BLaER1 treated with 17β-estradiol and CSF1 and Interleukin-3, amounts not matched to agents 10 nM and 100 nM (cell line): ENCODE measurements around the gene TMPRSS4.
"Not testable (repeated sequence)": the region's sequence is repeated elsewhere in the genome, so short reads cannot be mapped to it uniquely, and the experiment has no call there.

Experiments
- H3K27ac ChIP-seq, 11 experiments: shearing (Covaris generic); formaldehyde crosslinking; 2 replicates each; pipeline ENCODE4 v1.8.1; 2022
- H3K27me3 ChIP-seq, 11 experiments: shearing (Covaris generic); formaldehyde crosslinking; 2 replicates each; pipeline ENCODE4 v1.8.1; 2022
- H3K36me3 ChIP-seq, 11 experiments: shearing (Covaris generic); formaldehyde crosslinking; 2 replicates each; pipeline ENCODE4 v1.8.1; 2022
- H3K4me1 ChIP-seq, 10 experiments: shearing (Covaris generic); formaldehyde crosslinking; 2 replicates each; pipeline ENCODE4 v1.8.1; 2022
- H3K4me2 ChIP-seq, 11 experiments: shearing (Covaris generic); formaldehyde crosslinking; 2 replicates each; pipeline ENCODE4 v1.8.1; 2022
- H3K4me3 ChIP-seq, 10 experiments: shearing (Covaris generic); formaldehyde crosslinking; 2 replicates each; pipeline ENCODE4 v1.8.1; 2022
- H3K9ac ChIP-seq, 11 experiments: shearing (Covaris generic); formaldehyde crosslinking; 2 replicates each; pipeline ENCODE4 v1.8.1; 2022
- H3K9me3 ChIP-seq, 11 experiments: shearing (Covaris generic); formaldehyde crosslinking; replicated peaks in 1 of 11; 2 replicates each; pipeline ENCODE4 v1.8.1; 2022
- H4K20me1 ChIP-seq, 11 experiments: shearing (Covaris generic); formaldehyde crosslinking; 2 replicates each; pipeline ENCODE4 v1.8.1; 2022
- Cebpa-rat ChIP-seq, 11 experiments: shearing (Covaris generic); IDR thresholded peaks; 2 replicates each; pipeline ENCODE4 v1.8.1; 2022

The TMPRSS4 gene

GRCh38 chr11:118060081-118060661 is 16.7 kb upstream of the TMPRSS4 start:
- H3K27me3 ChIP-seq = no peaks in the 10 kb centered on the region
- peaks cover 0 to 20% (median 0%) of the 10 kb centered on the region in 10 experiments; a peak in 5 of 20 replicates for H3K4me1 ChIP-seq
- H3K9ac ChIP-seq = no peak overlapping the region
- TF ChIP-seq Cebpa-rat (IDR thresholded peaks at IDR 0.05) = no peak
- no peaks in the 10 kb centered on the region for H3K9me3 ChIP-seq
- no peak overlapping the region for H3K27ac ChIP-seq
- no peaks in the 10 kb centered on the region for H4K20me1 ChIP-seq
- no peaks in the 10 kb centered on the region for H3K36me3 ChIP-seq
- H3K4me2 ChIP-seq = peak overlapping the region in 2 of 11 experiments; percentile 67 to 68; a peak in 2 of 22 replicates
- no peak overlapping the region for H3K4me3 ChIP-seq

DNA sequence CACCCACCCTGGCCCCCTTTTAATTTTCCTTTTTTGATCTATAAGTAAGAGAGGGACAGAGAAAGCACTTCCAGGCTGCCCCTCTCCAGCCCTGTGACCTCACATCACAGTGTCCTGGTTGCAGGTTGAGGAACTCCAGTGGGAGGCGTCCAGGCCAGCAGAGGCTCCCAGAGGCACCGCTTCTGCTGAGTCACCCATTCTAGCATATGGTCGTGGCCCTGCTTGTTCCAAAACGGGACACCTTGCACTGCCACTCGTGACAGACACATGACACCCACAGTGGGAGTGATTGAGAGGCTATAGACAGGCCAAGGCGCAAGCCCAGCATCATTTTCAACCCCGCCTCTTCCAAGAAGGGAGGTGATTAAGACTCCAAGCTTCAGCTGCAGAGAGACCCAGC is 16.0 kb upstream of the TMPRSS4 start:
- H3K36me3 ChIP-seq = no peaks in the 10 kb centered on the region
- peak overlapping the region in 2 of 11 experiments; percentile 67 to 68; a peak in 4 of 22 replicates for H3K4me2 ChIP-seq
- no peak for TF ChIP-seq Cebpa-rat (IDR thresholded peaks at IDR 0.05)
- H3K4me3 ChIP-seq = no peak overlapping the region
- no peak overlapping the region for H3K27ac ChIP-seq
- no peak overlapping the region for H3K9ac ChIP-seq
- peaks cover 0 to 20% (median 0%) of the 10 kb centered on the region in 10 experiments; a peak in 5 of 20 replicates for H3K4me1 ChIP-seq
- H3K27me3 ChIP-seq = no peaks in the 10 kb centered on the region
- H3K9me3 ChIP-seq = no peaks in the 10 kb centered on the region
- H4K20me1 ChIP-seq = no peaks in the 10 kb centered on the region

GRCh38 chr11:118061586-118062125 is 15.2 kb upstream of the TMPRSS4 start:
- H3K9ac ChIP-seq = no peak overlapping the region
- H3K4me3 ChIP-seq = no peak overlapping the region
- H3K9me3 ChIP-seq = no peaks in the 10 kb centered on the region
- peaks cover 0 to 20% (median 0%) of the 10 kb centered on the region in 10 experiments; a peak in 5 of 20 replicates for H3K4me1 ChIP-seq
- no peaks in the 10 kb centered on the region for H4K20me1 ChIP-seq
- TF ChIP-seq Cebpa-rat (IDR thresholded peaks at IDR 0.05) = no peak
- no peaks in the 10 kb centered on the region for H3K27me3 ChIP-seq
- H3K36me3 ChIP-seq = no peaks in the 10 kb centered on the region
- peak overlapping the region in 2 of 11 experiments; percentile 67 to 68; a peak in 4 of 22 replicates for H3K4me2 ChIP-seq
- H3K27ac ChIP-seq = no peak overlapping the region

GRCh38 chr11:118062181-118062580 is 14.7 kb upstream of the TMPRSS4 start:
- H3K27me3 ChIP-seq, H3K36me3 ChIP-seq, H3K4me3 ChIP-seq, H3K9ac ChIP-seq, H3K27ac ChIP-seq, H4K20me1 ChIP-seq, H3K9me3 ChIP-seq: not testable (repeated sequence)
- H3K4me1 ChIP-seq = peaks cover 0 to 20% (median 0%) of the 10 kb centered on the region in 10 experiments; a peak in 5 of 20 replicates
- peak overlapping the region in 2 of 11 experiments; percentile 67 to 68; a peak in 2 of 22 replicates for H3K4me2 ChIP-seq

DNA sequence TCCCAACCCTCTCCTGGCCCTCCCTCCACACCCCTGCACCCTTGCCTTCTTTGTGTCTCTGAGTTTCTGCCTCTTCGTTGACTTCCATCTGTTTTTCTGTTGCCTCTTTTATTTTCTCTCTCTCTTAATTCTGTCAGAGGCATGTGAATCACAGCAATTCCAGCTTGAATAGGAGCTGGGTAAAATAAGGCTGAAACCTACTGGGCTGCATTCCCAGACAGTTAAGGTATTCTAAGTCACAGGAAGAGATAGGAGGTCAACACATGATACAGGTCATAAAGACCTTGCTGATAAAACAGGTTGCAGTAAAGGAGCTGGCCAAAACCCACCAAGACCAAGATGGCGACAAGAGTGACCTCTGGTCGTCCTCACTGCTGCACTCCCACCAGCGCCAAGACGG is 14.2 kb upstream of the TMPRSS4 start:
- not testable (repeated sequence) for H3K36me3 ChIP-seq, H3K9me3 ChIP-seq, H3K27ac ChIP-seq, H3K4me2 ChIP-seq, H3K27me3 ChIP-seq, H4K20me1 ChIP-seq, H3K9ac ChIP-seq, H3K4me3 ChIP-seq
- H3K4me1 ChIP-seq = peaks cover 0 to 20% (median 0%) of the 10 kb centered on the region in 10 experiments; a peak in 5 of 20 replicates

DNA sequence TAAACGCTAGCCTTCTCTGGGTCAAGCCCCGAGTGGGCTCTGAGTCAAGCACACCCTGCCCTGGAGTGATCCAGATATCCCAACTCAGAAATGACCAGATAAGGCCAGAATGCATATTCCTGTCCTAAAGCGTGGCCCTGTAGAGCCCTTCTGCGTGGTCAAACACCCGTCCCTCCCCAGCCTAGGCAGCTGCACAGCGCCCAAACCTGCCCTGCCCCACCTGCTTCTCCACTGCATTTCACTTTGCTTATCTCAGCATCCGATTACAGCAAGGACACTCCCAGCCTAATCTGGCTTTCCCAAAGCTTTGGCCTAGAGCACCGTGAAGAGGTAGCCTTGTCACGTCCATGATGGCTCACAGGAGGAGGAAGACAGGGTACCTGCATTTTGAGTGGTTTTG is 11.9 kb upstream of the TMPRSS4 start:
- H3K4me3 ChIP-seq = no peak overlapping the region
- H3K4me1 ChIP-seq = peaks cover 0 to 18% (median 0%) of the 10 kb centered on the region in 10 experiments; a peak in 4 of 20 replicates
- no peaks in the 10 kb centered on the region for H3K27me3 ChIP-seq
- no peak for TF ChIP-seq Cebpa-rat (IDR thresholded peaks at IDR 0.05)
- H3K36me3 ChIP-seq = no peaks in the 10 kb centered on the region
- no peak overlapping the region for H3K4me2 ChIP-seq
- H3K27ac ChIP-seq = no peak overlapping the region
- no peaks in the 10 kb centered on the region for H4K20me1 ChIP-seq
- no peak overlapping the region for H3K9ac ChIP-seq
- H3K9me3 ChIP-seq = no peaks in the 10 kb centered on the region

- Histone ChIP-seq H3K4me1 (peaks cover 0 to 15% (median 0%) of the 10 kb centered on the region in 10 experiments; a peak in 4 of 20 replicates), H3K36me3 (no peaks in the 10 kb centered on the region), H3K27me3 (no peaks in the 10 kb centered on the region), H3K4me2 (no peak overlapping the region), H3K9me3 (no peaks in the 10 kb centered on the region), H3K4me3 (no peak overlapping the region), H3K9ac (no peak overlapping the region), H4K20me1 (no peaks in the 10 kb centered on the region), H3K27ac (no peak overlapping the region)
- no peak for TF ChIP-seq Cebpa-rat (IDR thresholded peaks at IDR 0.05)
Observed at GRCh38 chr11:118065384-118065783, 11.5 kb upstream of the TMPRSS4 start.

GRCh38 chr11:118067006-118067405 is 9.9 kb upstream of the TMPRSS4 start:
- H3K4me2 ChIP-seq = no peak overlapping the region
- no peak overlapping the region for H3K27ac ChIP-seq
- H3K9ac ChIP-seq = no peak overlapping the region
- H3K27me3 ChIP-seq = no peaks in the 10 kb centered on the region
- H4K20me1 ChIP-seq = no peaks in the 10 kb centered on the region
- no peak for TF ChIP-seq Cebpa-rat (IDR thresholded peaks at IDR 0.05)
- no peak overlapping the region for H3K4me3 ChIP-seq
- H3K4me1 ChIP-seq = no peaks in the 10 kb centered on the region
- no peaks in the 10 kb centered on the region for H3K36me3 ChIP-seq
- no peaks in the 10 kb centered on the region for H3K9me3 ChIP-seq

DNA sequence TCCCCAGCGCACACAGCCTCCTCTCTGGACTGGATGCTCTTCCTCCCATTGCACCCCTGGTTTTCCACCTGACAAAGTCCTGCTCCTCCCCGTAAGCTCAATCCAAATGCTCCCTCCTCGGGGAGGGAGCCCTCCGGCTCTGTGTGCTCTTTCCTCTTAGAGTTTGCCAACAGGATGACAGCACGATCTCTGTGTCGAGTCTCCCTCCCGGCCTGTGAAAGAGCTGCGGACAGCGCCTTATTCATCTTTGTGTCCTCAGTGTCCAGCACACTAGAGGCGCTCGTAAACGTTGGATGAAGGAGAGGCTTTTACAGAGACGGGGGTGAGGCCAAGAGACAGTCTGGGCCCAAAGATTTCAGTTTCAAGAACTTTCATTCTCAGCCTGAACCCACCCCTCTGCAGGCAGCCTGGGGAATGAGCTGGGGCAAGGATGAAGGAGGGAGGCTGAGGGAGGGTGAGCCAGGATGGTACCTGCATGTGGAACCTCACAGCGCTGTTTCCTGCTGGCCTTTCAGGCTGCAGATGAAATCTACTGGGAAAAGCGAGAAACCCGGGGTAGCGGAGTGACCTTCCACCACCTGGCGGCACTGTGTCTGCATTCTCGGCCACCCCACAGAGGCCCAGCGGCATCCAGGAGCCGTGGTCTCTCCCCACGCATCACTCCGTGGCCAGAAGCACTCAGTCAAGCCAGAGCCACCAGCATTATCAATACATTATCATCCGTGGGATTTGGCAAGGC is 8.5 kb upstream of the TMPRSS4 start:
- Histone ChIP-seq H4K20me1 (no peaks in the 10 kb centered on the region), H3K27me3 (no peaks in the 10 kb centered on the region), H3K4me1 (peaks cover 0 to 3% (median 0%) of the 10 kb centered on the region in 10 experiments; a peak in 1 of 20 replicates), H3K4me2 (no peak overlapping the region), H3K36me3 (no peaks in the 10 kb centered on the region), H3K9me3 (no peaks in the 10 kb centered on the region), H3K9ac (no peak overlapping the region), H3K27ac (no peak overlapping the region), H3K4me3 (no peak overlapping the region)
- no peak for TF ChIP-seq Cebpa-rat (IDR thresholded peaks at IDR 0.05)
